Loucy (cell line): ENCODE measurements around the gene DROSHA.

Source experiments
- EZH2phosphoT487 ChIP-seq: fragments of 200-600 bp; IDR thresholded peaks from 2 replicates; pipeline ENCODE4 v1.6.1; 2018; ENCODE audit warnings: antibody characterized with exemption, mild to moderate bottlenecking, moderate library complexity, borderline replicate concordance
- TF ChIP-seq, protein P1 (sequence below): fragments of 200-600 bp; sonication (generic); conservative IDR thresholded peaks from 2 replicates; pipeline ENCODE4 v1.5.1; 2014; ENCODE audit warnings: mild to moderate bottlenecking, antibody characterized with exemption, low read length

DNA sequence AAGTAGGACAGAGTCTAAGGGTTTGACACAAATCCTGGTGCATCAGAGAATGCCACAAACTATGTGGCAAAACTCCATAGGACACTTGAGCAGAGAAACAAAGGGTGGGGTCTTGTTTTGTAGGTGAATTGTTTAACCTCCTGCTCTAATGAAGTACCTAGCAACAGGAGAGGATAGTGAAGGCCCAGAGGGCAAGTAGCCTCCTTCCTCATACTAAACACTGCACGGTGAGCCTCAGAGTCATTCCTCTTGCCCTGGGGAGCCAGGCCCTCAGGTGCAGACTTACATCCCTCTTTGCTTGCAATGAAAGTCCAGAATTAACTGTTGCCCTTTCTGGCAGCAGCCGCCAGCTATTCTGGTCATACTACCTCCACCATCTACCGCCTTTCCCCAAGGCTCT, 166.1 kb downstream of the DROSHA start:
- TF ChIP-seq, protein P1, sequence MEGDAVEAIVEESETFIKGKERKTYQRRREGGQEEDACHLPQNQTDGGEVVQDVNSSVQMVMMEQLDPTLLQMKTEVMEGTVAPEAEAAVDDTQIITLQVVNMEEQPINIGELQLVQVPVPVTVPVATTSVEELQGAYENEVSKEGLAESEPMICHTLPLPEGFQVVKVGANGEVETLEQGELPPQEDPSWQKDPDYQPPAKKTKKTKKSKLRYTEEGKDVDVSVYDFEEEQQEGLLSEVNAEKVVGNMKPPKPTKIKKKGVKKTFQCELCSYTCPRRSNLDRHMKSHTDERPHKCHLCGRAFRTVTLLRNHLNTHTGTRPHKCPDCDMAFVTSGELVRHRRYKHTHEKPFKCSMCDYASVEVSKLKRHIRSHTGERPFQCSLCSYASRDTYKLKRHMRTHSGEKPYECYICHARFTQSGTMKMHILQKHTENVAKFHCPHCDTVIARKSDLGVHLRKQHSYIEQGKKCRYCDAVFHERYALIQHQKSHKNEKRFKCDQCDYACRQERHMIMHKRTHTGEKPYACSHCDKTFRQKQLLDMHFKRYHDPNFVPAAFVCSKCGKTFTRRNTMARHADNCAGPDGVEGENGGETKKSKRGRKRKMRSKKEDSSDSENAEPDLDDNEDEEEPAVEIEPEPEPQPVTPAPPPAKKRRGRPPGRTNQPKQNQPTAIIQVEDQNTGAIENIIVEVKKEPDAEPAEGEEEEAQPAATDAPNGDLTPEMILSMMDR = no peak
- no peak for TF ChIP-seq EZH2phosphoT487
